Measurements from ENCODE around the gene SLC44A3.

Gene SLC44A3

DNA sequence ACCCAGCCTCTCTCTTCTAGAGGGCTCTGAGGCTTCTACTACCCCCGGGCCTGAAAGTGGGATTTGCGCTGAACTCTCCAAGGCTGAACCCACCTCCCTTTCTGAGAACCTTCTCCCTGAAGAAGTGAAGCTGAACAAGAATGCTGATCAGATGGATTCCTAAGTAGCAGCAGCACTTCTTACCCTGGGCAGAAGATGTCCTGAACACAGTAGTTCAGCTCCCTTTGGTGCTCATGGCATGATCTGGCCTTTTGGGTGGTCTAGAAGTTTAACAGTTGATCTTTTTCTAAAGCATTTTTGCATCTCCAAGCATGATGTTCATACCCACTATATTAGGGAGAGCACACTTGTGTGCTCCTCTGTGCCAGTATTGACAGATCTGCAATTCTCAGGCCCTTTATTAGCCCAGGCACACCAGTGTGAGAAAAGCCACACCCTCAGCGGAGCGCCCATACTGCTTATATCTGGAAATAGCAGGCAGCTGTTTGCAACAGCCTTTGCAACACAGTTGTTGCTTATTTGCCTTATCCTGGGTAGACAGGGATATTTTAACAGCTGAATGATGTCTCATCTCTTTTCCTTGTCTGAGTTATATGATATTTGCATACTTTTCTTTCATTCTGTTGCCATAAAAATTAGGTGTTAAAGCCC is 72.6 kb downstream of the SLC44A3 start:
- Histone ChIP-seq H2AFZ (ENCODE audit: insufficient read depth, low read length, poor library complexity) (no peak overlapping the region), H3K18ac (ENCODE audit: low read length) (no peak overlapping the region), H3K4me3 (ENCODE audit: low read depth, low read length) (no peak overlapping the region), H3K9me3 (ENCODE audit: insufficient read depth, low read depth, low read length) (no peaks in the 10 kb centered on the region), H3K79me1 (ENCODE audit: low read length) (no peaks in the 10 kb centered on the region), H3K4ac (ENCODE audit: low read depth, low read length) (no peak overlapping the region), H4K12ac (ENCODE audit: low read depth, low read length) (no peak overlapping the region), H3K9ac (ENCODE audit: low read length) (no peak overlapping the region), H3K27ac (ENCODE audit: low read depth, low read length) (no peak overlapping the region), H2AK5ac (ENCODE audit: low read length) (no peak overlapping the region), H3K4me1 (ENCODE audit: control insufficient read depth in 1 of 2, insufficient read depth in 2 of 2, low read length in 2 of 2) (no peaks in the 10 kb centered on the region), H3K14ac (ENCODE audit: low read length) (no peak overlapping the region), H2BK120ac (ENCODE audit: insufficient read depth, low read length, poor library complexity) (no peak overlapping the region), H4K8ac (ENCODE audit: low read depth, low read length) (no peak overlapping the region), H3K36me3 (ENCODE audit: control insufficient read depth in 1 of 2, insufficient read depth in 2 of 2, low read length in 2 of 2) (peaks cover 7 to 21% of the 10 kb centered on the region in 2 experiments), H2BK12ac (ENCODE audit: low read length) (no peak overlapping the region), H3K79me2 (ENCODE audit: control insufficient read depth, insufficient read depth, low read length, poor library complexity) (no peaks in the 10 kb centered on the region), H4K91ac (ENCODE audit: low read depth, low read length) (no peak overlapping the region), H3K4me2 (ENCODE audit: low read length) (no peak overlapping the region), H3K27me3 (ENCODE audit: insufficient read depth, low read length) (no peaks in the 10 kb centered on the region), H3K23ac (ENCODE audit: low read length) (no peak overlapping the region), H2BK5ac (ENCODE audit: low read depth, low read length, poor library complexity) (no peak overlapping the region)
- DNase-seq: no peak
- no CpG with 5 or more reads among the region's 4 CpGs for WGBS (ENCODE audit: extremely low coverage, insufficient coverage, insufficient read length)

DNA sequence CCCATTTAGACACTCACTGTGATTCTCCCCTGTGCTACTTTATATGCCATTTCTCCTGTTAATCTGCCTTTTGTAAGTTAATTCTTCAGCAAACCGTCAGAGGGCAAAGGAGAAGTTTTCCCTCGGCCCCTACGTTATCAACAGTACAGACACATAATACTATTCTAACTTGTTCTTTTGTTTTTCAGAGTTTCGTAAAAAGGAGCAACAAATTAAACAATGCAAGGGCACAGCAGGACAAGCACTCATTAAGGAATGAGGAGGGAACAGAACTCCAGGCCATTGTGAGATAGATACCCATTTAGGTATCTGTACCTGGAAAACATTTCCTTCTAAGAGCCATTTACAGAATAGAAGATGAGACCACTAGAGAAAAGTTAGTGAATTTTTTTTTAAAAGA is 74.5 kb downstream of the SLC44A3 start:
- peaks cover 7 to 32% of the 10 kb centered on the region in 2 experiments for H3K36me3 ChIP-seq (ENCODE audit: control insufficient read depth in 1 of 2, insufficient read depth in 2 of 2, low read length in 2 of 2)
- H2BK12ac ChIP-seq (ENCODE audit: low read length): no peak overlapping the region
- H3K4me1 ChIP-seq (ENCODE audit: control insufficient read depth in 1 of 2, insufficient read depth in 2 of 2, low read length in 2 of 2): no peaks in the 10 kb centered on the region
- no peaks in the 10 kb centered on the region for H3K9me3 ChIP-seq (ENCODE audit: insufficient read depth, low read depth, low read length)
- no peaks in the 10 kb centered on the region for H3K79me2 ChIP-seq (ENCODE audit: control insufficient read depth, insufficient read depth, low read length, poor library complexity)
- H3K79me1 ChIP-seq (ENCODE audit: low read length): no peaks in the 10 kb centered on the region
- H3K18ac ChIP-seq (ENCODE audit: low read length): no peak overlapping the region
- H2BK120ac ChIP-seq (ENCODE audit: insufficient read depth, low read length, poor library complexity): no peak overlapping the region
- no CpG with 5 or more reads among the region's 4 CpGs for WGBS (ENCODE audit: extremely low coverage, insufficient coverage, insufficient read length)
- H3K4ac ChIP-seq (ENCODE audit: low read depth, low read length): no peak overlapping the region
- no peak overlapping the region for H4K12ac ChIP-seq (ENCODE audit: low read depth, low read length)
- H3K9ac ChIP-seq (ENCODE audit: low read length): no peak overlapping the region
- no peak overlapping the region for H3K23ac ChIP-seq (ENCODE audit: low read length)
- H4K91ac ChIP-seq (ENCODE audit: low read depth, low read length): no peak overlapping the region
- H3K4me3 ChIP-seq (ENCODE audit: low read depth, low read length): no peak overlapping the region
- H3K27ac ChIP-seq (ENCODE audit: low read depth, low read length): no peak overlapping the region
- H2BK5ac ChIP-seq (ENCODE audit: low read depth, low read length, poor library complexity): no peak overlapping the region
- no peak for DNase-seq
- H3K27me3 ChIP-seq (ENCODE audit: insufficient read depth, low read length): no peaks in the 10 kb centered on the region
- H4K8ac ChIP-seq (ENCODE audit: low read depth, low read length): no peak overlapping the region
- no peak overlapping the region for H2AFZ ChIP-seq (ENCODE audit: insufficient read depth, low read length, poor library complexity)
- H2AK5ac ChIP-seq (ENCODE audit: low read length): no peak overlapping the region
- no peak overlapping the region for H3K4me2 ChIP-seq (ENCODE audit: low read length)
- H3K14ac ChIP-seq (ENCODE audit: low read length): no peak overlapping the region

DNA sequence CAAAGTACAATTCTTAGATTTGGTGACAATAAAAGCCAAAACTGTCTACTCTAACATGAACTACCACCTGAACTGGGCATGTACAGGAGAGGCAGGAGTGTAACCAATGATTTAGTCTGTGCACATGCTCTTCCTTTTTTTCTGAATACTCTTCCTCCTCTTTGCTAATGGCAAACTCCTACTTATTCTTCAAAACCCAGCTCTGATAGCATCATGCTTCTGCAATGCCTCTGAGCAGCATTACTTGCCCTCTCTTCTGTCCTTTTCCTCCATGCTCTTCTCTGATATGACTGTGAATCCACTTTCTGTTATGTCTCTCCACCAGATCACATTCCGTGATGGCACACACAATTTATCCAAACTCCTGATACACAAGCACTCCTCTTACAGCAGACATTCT is 75.4 kb downstream of the SLC44A3 start:
- H3K9me3 ChIP-seq (ENCODE audit: insufficient read depth, low read depth, low read length): no peaks in the 10 kb centered on the region
- no peak for DNase-seq

GRCh38 chr1:94898491-94899385 is 78.6 kb downstream of the SLC44A3 start:
- Histone ChIP-seq H3K23ac (ENCODE audit: low read length) (no peak overlapping the region), H3K36me3 (ENCODE audit: control insufficient read depth in 1 of 2, insufficient read depth in 2 of 2, low read length in 2 of 2) (peaks cover 9 to 34% of the 10 kb centered on the region in 2 experiments), H4K91ac (ENCODE audit: low read depth, low read length) (no peak overlapping the region), H4K12ac (ENCODE audit: low read depth, low read length) (no peak overlapping the region), H2BK12ac (ENCODE audit: low read length) (no peak overlapping the region), H3K9me3 (ENCODE audit: insufficient read depth, low read depth, low read length) (no peaks in the 10 kb centered on the region), H2BK120ac (ENCODE audit: insufficient read depth, low read length, poor library complexity) (no peak overlapping the region), H3K79me1 (ENCODE audit: low read length) (no peaks in the 10 kb centered on the region), H3K4me2 (ENCODE audit: low read length) (no peak overlapping the region), H3K4me1 (ENCODE audit: control insufficient read depth in 1 of 2, insufficient read depth in 2 of 2, low read length in 2 of 2) (peaks cover 4 to 5% of the 10 kb centered on the region in 2 experiments), H3K27ac (ENCODE audit: low read depth, low read length) (no peak overlapping the region), H2AFZ (ENCODE audit: insufficient read depth, low read length, poor library complexity) (no peak overlapping the region), H2AK5ac (ENCODE audit: low read length) (no peak overlapping the region), H3K9ac (ENCODE audit: low read length) (no peak overlapping the region), H3K79me2 (ENCODE audit: control insufficient read depth, insufficient read depth, low read length, poor library complexity) (no peaks in the 10 kb centered on the region), H3K4ac (ENCODE audit: low read depth, low read length) (no peak overlapping the region), H4K8ac (ENCODE audit: low read depth, low read length) (no peak overlapping the region), H3K14ac (ENCODE audit: low read length) (no peak overlapping the region), H3K4me3 (ENCODE audit: low read depth, low read length) (no peak overlapping the region), H3K18ac (ENCODE audit: low read length) (no peak overlapping the region), H3K27me3 (ENCODE audit: insufficient read depth, low read length) (no peaks in the 10 kb centered on the region), H2BK5ac (ENCODE audit: low read depth, low read length, poor library complexity) (no peak overlapping the region)
- no CpG with 5 or more reads among the region's 7 CpGs for WGBS (ENCODE audit: extremely low coverage, insufficient coverage, insufficient read length)
- no peak for DNase-seq

More for the DNA sequence above, 75.4 kb downstream of the SLC44A3 start:
- H3K27me3 ChIP-seq (ENCODE audit: insufficient read depth, low read length): no peaks in the 10 kb centered on the region
- no CpG with 5 or more reads among the region's 1 CpG for WGBS (ENCODE audit: extremely low coverage, insufficient coverage, insufficient read length)
- no peak overlapping the region for H3K9ac ChIP-seq (ENCODE audit: low read length)
- no peak overlapping the region for H4K91ac ChIP-seq (ENCODE audit: low read depth, low read length)
- H3K23ac ChIP-seq (ENCODE audit: low read length): no peak overlapping the region
- no peaks in the 10 kb centered on the region for H3K79me1 ChIP-seq (ENCODE audit: low read length)
- no peak overlapping the region for H3K14ac ChIP-seq (ENCODE audit: low read length)
- H3K36me3 ChIP-seq (ENCODE audit: control insufficient read depth in 1 of 2, insufficient read depth in 2 of 2, low read length in 2 of 2): peaks cover 7 to 30% of the 10 kb centered on the region in 2 experiments
- no peak overlapping the region for H3K4me3 ChIP-seq (ENCODE audit: low read depth, low read length)
- no peak overlapping the region for H2AFZ ChIP-seq (ENCODE audit: insufficient read depth, low read length, poor library complexity)
- no peak overlapping the region for H2BK120ac ChIP-seq (ENCODE audit: insufficient read depth, low read length, poor library complexity)
- H3K4me1 ChIP-seq (ENCODE audit: control insufficient read depth in 1 of 2, insufficient read depth in 2 of 2, low read length in 2 of 2): no peaks in the 10 kb centered on the region
- no peak overlapping the region for H2BK5ac ChIP-seq (ENCODE audit: low read depth, low read length, poor library complexity)
- no peak overlapping the region for H3K4me2 ChIP-seq (ENCODE audit: low read length)
- H4K8ac ChIP-seq (ENCODE audit: low read depth, low read length): no peak overlapping the region
- H2AK5ac ChIP-seq (ENCODE audit: low read length): no peak overlapping the region
- H3K4ac ChIP-seq (ENCODE audit: low read depth, low read length): no peak overlapping the region
- H3K18ac ChIP-seq (ENCODE audit: low read length): no peak overlapping the region
- H3K79me2 ChIP-seq (ENCODE audit: control insufficient read depth, insufficient read depth, low read length, poor library complexity): no peaks in the 10 kb centered on the region
- no peak overlapping the region for H3K27ac ChIP-seq (ENCODE audit: low read depth, low read length)
- no peak overlapping the region for H4K12ac ChIP-seq (ENCODE audit: low read depth, low read length)
- H2BK12ac ChIP-seq (ENCODE audit: low read length): no peak overlapping the region

Data from trophoblast cell (in vitro differentiated cells and primary cell).